ENCODE measurements around the gene NKAIN1.
A peak's percentile ranks its signal among the peaks of the same experiment; 100 is the strongest.
"Not testable (repeated sequence)": the region's sequence is repeated elsewhere in the genome, so short reads cannot be mapped to it uniquely, and the experiment has no call there.

NKAIN1 gene

DNA sequence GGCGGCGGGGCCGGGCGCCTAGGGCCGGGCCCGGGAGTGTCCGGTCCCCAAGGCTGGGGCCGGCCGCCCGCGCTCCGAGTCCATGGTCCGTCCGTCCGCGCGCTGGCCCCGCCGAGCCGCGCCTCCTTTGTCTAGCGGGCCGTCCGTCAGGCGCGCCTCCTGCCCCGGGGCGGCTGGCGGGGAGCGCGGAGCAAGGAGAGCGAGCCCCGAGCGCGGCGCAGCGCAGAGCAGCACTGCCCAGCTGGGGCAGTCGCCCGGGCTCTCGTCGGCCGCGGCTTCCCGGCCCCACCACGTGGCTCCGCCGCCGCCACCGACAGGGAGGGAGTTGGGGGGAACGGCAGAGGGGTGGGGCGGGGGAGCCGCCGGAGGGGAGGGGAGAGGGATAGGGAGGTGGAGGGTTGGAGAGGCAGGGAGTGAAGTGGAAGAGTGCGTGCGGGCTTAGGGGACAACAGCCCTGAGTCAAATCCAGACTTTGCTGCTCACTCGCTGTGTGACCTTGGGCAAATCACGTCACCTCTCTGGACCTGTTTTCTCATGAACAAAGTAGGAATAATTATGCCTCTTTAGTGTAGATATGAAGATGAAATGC is at the start of gene NKAIN1:
NKAIN1 (minus strand) TSS at position 235 of the 589 bp plus-strand sequence. CDS start 340 bp downstream, outside the sequence.
- ATAC-seq, result no peak
- H3K4me3 Mint-ChIP-seq, result peak within 1 kb of the TSS; percentile 39

DNA sequence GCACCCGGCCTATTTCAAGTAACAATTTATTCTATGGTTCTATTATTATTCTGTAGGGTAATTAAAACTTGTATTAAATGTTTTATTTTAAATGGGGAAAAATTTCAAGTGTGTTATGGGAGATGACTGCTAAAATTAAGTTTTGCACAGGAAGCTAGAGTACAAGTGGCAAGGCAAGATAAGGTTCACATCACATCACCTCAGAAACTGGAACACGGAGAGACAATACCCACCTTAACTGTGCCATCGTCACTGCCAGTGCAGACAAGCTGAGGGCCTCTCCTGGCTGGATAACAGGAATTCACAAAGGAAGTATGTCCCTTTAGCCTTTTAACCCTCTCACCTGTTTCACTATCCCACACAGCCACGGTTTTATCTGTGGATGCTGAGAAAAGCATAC is 49.3 kb upstream of the NKAIN1 start:
- Mint-ChIP-seq H3K27me3 (no peaks in the 10 kb centered on the region), H3K27ac (no peak overlapping the region), H3K36me3 (ENCODE audit: low read depth) (peaks cover 55% of the 10 kb centered on the region), H3K4me1 (no peaks in the 10 kb centered on the region), H3K9me3 (no peaks in the 10 kb centered on the region), H3K4me3 (no peak overlapping the region)
- DNase-seq (no peak), ATAC-seq (no peak)

More for the DNA sequence above, at the start of gene NKAIN1:
- Mint-ChIP-seq H3K36me3 (ENCODE audit: low read depth) (no peaks in the 10 kb centered on the region), H3K4me1 (peaks cover 12% of the 10 kb centered on the region), H3K9me3 (no peaks in the 10 kb centered on the region), H3K27me3 (peaks cover 54% of the 10 kb centered on the region), H3K27ac (peak within 1 kb of the TSS; percentile 2)
- DNase-seq, result no peak

DNA sequence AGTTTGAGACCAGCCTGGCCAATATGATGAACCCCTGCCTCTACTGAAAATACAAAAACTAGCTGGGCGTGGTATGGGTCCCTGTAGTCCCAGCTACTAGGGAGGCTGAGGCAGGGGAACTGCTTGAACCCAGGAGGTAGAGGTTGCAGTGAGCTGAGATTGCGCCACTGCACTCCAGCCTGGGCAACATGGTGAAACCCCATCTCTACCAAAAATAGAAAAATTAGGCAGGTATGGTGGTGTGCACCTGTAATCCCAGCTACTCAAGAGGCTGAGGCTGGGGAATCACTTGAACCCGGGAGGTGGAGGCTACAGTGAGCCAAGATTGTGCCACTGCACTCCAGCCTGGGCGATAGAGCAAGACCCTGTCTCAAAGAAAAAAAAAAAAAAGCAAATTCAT is 48.1 kb upstream of the NKAIN1 start:
- H3K4me1 Mint-ChIP-seq, H3K9me3 Mint-ChIP-seq, DNase-seq, H3K27ac Mint-ChIP-seq, H3K27me3 Mint-ChIP-seq, ATAC-seq, H3K4me3 Mint-ChIP-seq: not testable (repeated sequence)
- peaks cover 53% of the 10 kb centered on the region for H3K36me3 Mint-ChIP-seq (ENCODE audit: low read depth)

DNA sequence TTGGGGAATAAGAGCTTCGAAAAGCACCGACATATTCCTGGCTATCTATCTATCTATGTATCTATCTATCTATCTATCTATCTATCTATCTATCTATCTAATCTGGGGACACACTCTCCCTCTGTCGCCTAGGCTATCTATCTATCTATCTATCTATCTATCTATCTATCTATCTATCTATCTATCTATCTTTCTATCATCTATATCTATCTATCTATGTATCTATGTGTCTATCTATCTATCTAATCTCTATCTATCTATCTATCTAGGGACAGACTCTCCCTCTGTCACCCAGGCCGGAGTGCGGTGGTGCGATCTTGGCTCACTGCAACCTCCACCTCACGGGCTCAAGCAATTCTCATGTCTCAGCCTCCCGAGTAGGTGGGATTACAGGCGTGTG is 42.7 kb upstream of the NKAIN1 start:
- not testable (repeated sequence) for ATAC-seq, H3K27me3 Mint-ChIP-seq, DNase-seq, H3K4me1 Mint-ChIP-seq, H3K9me3 Mint-ChIP-seq, H3K27ac Mint-ChIP-seq, H3K4me3 Mint-ChIP-seq
- peaks cover 53% of the 10 kb centered on the region for H3K36me3 Mint-ChIP-seq (ENCODE audit: low read depth)

DNA sequence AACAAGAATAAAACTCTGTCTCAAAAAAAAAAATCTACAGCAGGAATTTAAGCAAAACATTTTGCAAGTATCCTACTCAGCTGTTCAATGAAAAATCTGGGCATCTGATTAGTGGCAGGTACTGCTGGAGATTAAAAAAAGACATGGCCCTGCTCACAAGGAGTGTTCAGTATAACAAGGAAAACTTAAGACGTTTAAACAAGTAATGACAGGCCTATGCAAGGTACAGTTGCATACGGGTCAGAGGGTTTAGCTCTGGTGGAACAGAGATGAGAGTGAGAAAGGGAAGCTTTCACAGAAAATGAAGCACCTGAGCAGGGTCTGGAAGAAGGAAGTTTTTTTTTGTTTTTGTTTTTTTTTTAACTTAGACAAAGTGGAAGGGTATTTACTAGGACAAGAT is 33.9 kb upstream of the NKAIN1 start:
- peaks cover 7% of the 10 kb centered on the region for H3K4me1 Mint-ChIP-seq
- H3K27me3 Mint-ChIP-seq, result no peaks in the 10 kb centered on the region
- no peak overlapping the region for H3K27ac Mint-ChIP-seq
- no peak overlapping the region for H3K4me3 Mint-ChIP-seq
- ATAC-seq (no peak), DNase-seq (no peak)
- H3K9me3 Mint-ChIP-seq, result no peaks in the 10 kb centered on the region
- peaks cover 50% of the 10 kb centered on the region for H3K36me3 Mint-ChIP-seq (ENCODE audit: low read depth)

- Mint-ChIP-seq H3K27me3 (no peaks in the 10 kb centered on the region), H3K9me3 (no peaks in the 10 kb centered on the region), H3K4me3 (no peak overlapping the region), H3K27ac (no peak overlapping the region), H3K4me1 (peaks cover 7% of the 10 kb centered on the region), H3K36me3 (ENCODE audit: low read depth) (peaks cover 48% of the 10 kb centered on the region)
- ATAC-seq (no peak), DNase-seq (no peak)
Observed at GRCh38 chr1:31272369-31272768, 32.7 kb upstream of the NKAIN1 start.

- no peaks in the 10 kb centered on the region for H3K4me1 Mint-ChIP-seq
- no peaks in the 10 kb centered on the region for H3K27me3 Mint-ChIP-seq
- DNase-seq (no peak), ATAC-seq (no peak)
- H3K27ac Mint-ChIP-seq, result no peak overlapping the region
- no peak overlapping the region for H3K4me3 Mint-ChIP-seq
- peaks cover 49% of the 10 kb centered on the region for H3K36me3 Mint-ChIP-seq (ENCODE audit: low read depth)
- no peaks in the 10 kb centered on the region for H3K9me3 Mint-ChIP-seq
Observed at GRCh38 chr1:31266547-31266946, 26.9 kb upstream of the NKAIN1 start.

DNA sequence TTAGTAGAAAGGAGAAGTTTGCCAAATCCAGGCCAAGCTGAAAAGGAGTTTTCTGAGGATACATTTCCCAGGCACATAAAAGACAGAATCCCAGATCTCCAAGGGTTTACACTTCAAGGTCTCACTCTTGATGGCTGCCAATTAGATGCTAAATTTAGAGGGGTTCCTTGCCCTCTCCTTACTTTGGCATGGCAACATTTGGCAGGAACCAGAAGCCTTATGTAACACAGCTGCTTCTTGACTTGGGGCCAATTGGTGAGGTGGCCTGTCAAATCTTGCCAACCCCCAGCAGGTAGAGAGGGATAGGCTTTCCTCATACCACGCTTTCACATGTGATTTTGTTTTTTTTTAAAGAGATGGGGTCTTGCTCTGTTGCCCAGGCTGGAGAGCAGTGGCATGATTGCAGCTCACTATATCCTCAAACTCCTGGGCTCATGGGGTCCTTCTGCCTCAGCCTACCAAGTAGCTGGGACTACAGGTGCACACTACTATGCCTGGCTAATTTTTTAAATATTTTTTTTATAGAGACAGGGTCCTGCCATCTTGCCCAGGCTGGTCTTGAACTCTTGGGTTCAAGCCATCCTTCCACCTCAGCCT is 25.2 kb upstream of the NKAIN1 start:
- H3K9me3 Mint-ChIP-seq, result no peaks in the 10 kb centered on the region
- no peak for ATAC-seq

GRCh38 chr1:31263408-31263807 is 23.7 kb upstream of the NKAIN1 start:
- no peak for ATAC-seq
- no peak overlapping the region for H3K4me3 Mint-ChIP-seq
- no peaks in the 10 kb centered on the region for H3K9me3 Mint-ChIP-seq
- H3K36me3 Mint-ChIP-seq (ENCODE audit: low read depth), result peaks cover 51% of the 10 kb centered on the region
- no peak overlapping the region for H3K27ac Mint-ChIP-seq
- no peak for DNase-seq
- no peaks in the 10 kb centered on the region for H3K4me1 Mint-ChIP-seq
- no peaks in the 10 kb centered on the region for H3K27me3 Mint-ChIP-seq

More for the DNA sequence above, 25.2 kb upstream of the NKAIN1 start:
- H3K27me3 Mint-ChIP-seq, result no peaks in the 10 kb centered on the region
- peaks cover 49% of the 10 kb centered on the region for H3K36me3 Mint-ChIP-seq (ENCODE audit: low read depth)
- H3K4me1 Mint-ChIP-seq, result no peaks in the 10 kb centered on the region
- H3K27ac Mint-ChIP-seq, result no peak overlapping the region
- H3K4me3 Mint-ChIP-seq, result no peak overlapping the region
- DNase-seq, result no peak

DNA sequence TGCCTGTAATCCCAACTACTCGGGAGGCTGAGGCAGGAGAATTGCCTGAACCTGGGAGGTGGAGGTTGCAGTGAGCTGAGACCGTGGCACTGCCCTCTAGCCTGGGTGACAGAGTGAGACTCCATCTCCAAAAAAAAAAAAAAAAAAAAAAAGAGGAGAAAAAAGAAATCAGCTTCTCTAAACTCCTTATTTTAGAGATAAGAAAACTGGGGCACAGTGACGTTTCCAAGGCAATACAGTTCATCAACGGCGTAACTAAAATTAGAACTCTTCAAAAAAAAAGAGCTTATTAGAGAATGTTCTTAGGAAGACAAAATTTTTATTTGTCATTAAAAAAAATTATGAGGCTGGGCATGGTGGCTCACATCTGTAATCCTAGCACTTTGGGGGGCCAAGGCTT is 22.7 kb upstream of the NKAIN1 start:
- not testable (repeated sequence) for H3K9me3 Mint-ChIP-seq, ATAC-seq, H3K27me3 Mint-ChIP-seq, DNase-seq, H3K4me3 Mint-ChIP-seq, H3K4me1 Mint-ChIP-seq, H3K27ac Mint-ChIP-seq
- peaks cover 56% of the 10 kb centered on the region for H3K36me3 Mint-ChIP-seq (ENCODE audit: low read depth)

DNA sequence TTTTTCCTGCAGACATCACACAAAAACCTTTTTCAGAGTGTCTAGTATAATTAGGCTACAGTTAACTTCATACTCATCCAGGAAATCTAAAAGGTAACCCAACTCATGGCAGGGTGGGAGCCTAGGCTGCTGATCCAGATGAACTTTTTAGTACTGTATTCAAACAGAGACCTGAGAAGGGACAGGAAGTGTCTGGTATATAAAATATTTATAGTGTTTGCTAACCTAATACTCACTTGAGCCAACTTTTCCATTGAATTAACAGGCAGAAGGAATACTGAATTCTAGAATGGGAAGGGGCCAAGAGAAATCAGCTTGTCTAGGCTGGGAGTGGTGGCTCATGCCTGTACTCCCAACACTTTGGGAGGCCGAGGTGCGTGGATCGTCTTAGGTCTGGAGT is 22.2 kb upstream of the NKAIN1 start:
- H3K4me3 Mint-ChIP-seq, result no peak overlapping the region
- no peak for ATAC-seq
- peaks cover 52% of the 10 kb centered on the region for H3K36me3 Mint-ChIP-seq (ENCODE audit: low read depth)
- H3K27ac Mint-ChIP-seq, result no peak overlapping the region
- DNase-seq, result no peak
- H3K4me1 Mint-ChIP-seq, result no peaks in the 10 kb centered on the region
- H3K27me3 Mint-ChIP-seq, result no peaks in the 10 kb centered on the region
- no peaks in the 10 kb centered on the region for H3K9me3 Mint-ChIP-seq

- ATAC-seq (no peak), DNase-seq (no peak)
- Mint-ChIP-seq H3K27me3 (no peaks in the 10 kb centered on the region), H3K4me1 (no peaks in the 10 kb centered on the region), H3K36me3 (ENCODE audit: low read depth) (peaks cover 45% of the 10 kb centered on the region), H3K9me3 (no peaks in the 10 kb centered on the region), H3K4me3 (no peak overlapping the region), H3K27ac (no peak overlapping the region)
Observed at GRCh38 chr1:31259746-31260145, 20.1 kb upstream of the NKAIN1 start.

DNA sequence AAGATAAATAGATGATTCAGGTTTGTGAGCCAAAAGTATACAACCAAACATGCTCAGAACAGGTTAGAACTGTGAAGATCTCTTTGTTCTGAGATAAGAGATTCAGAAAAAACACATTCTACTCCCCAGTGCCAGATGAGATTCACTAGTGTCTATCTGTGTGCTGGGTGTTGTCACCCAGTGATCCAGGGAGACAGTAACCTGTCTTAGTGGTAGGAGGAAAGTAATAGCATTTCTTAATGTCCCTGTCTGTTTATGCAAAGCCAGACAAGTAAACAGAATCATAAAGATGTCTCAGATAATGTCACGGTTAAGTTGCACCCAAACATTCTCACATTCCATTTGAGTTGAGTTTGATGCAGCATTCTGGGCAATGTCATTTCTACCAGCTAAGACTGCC is 18.9 kb upstream of the NKAIN1 start:
- Mint-ChIP-seq H3K4me3 (no peak overlapping the region), H3K27ac (no peak overlapping the region), H3K27me3 (no peaks in the 10 kb centered on the region), H3K36me3 (ENCODE audit: low read depth) (peaks cover 36% of the 10 kb centered on the region), H3K4me1 (no peaks in the 10 kb centered on the region), H3K9me3 (no peaks in the 10 kb centered on the region)
- DNase-seq, result no peak
- ATAC-seq, result no peak

DNA sequence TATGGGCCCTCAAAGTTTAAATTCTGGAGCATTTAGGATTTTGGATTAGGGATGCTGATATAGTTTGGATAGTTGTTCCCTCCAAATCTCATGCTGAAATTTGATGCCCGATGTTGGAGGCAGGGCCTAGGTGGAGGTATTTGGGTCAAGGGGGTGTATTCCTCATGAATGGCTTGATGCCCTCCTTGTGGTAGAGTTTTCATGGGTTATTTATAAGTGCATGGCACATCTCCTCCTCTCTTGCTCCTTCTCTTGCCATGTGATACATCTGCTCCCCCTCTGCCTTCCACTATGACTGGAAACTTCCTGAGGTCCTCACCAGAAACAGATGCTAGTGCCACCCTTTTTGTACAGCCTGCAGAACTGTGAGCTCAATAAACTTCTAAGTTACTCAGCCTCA is 17.5 kb upstream of the NKAIN1 start:
- Mint-ChIP-seq H3K27me3 (no peaks in the 10 kb centered on the region), H3K27ac (no peak overlapping the region), H3K36me3 (ENCODE audit: low read depth) (peaks cover 33% of the 10 kb centered on the region), H3K4me1 (no peaks in the 10 kb centered on the region), H3K4me3 (no peak overlapping the region), H3K9me3 (no peaks in the 10 kb centered on the region)
- DNase-seq, result no peak
- no peak for ATAC-seq

GRCh38 chr1:31249854-31250253 is 10.2 kb upstream of the NKAIN1 start:
- H3K9me3 Mint-ChIP-seq, result no peaks in the 10 kb centered on the region
- no peak overlapping the region for H3K27ac Mint-ChIP-seq
- no peaks in the 10 kb centered on the region for H3K27me3 Mint-ChIP-seq
- DNase-seq (no peak), ATAC-seq (no peak)
- H3K4me1 Mint-ChIP-seq, result no peaks in the 10 kb centered on the region
- peaks cover 2% of the 10 kb centered on the region for H3K36me3 Mint-ChIP-seq (ENCODE audit: low read depth)
- no peak overlapping the region for H3K4me3 Mint-ChIP-seq

- ATAC-seq (no peak), DNase-seq (no peak)
- H3K4me1 Mint-ChIP-seq, result no peaks in the 10 kb centered on the region
- no peaks in the 10 kb centered on the region for H3K9me3 Mint-ChIP-seq
- H3K27ac Mint-ChIP-seq, result no peak overlapping the region
- peaks cover 2% of the 10 kb centered on the region for H3K36me3 Mint-ChIP-seq (ENCODE audit: low read depth)
- no peaks in the 10 kb centered on the region for H3K27me3 Mint-ChIP-seq
- no peak overlapping the region for H3K4me3 Mint-ChIP-seq
Observed at GRCh38 chr1:31248276-31248675, 8.6 kb upstream of the NKAIN1 start.

Data from activated naive CD8-positive, alpha-beta T cell treated with anti-CD3 and anti-CD28 coated beads, Interleukin-2, amount 50 U/mL, for 24 hours (primary cell).